Measurements from ENCODE around the gene SH3PXD2B. TPM values are rescaled to one million over a fixed set of nuclear protein-coding genes. Genes with fewer than 3 reads are reported as not detected.

Gene SH3PXD2B
- total and polyA plus RNA-seq, 2 of the 4 experiments (the other 2 are of a cell fraction): 8.2 to 14.4 TPM

DNA sequence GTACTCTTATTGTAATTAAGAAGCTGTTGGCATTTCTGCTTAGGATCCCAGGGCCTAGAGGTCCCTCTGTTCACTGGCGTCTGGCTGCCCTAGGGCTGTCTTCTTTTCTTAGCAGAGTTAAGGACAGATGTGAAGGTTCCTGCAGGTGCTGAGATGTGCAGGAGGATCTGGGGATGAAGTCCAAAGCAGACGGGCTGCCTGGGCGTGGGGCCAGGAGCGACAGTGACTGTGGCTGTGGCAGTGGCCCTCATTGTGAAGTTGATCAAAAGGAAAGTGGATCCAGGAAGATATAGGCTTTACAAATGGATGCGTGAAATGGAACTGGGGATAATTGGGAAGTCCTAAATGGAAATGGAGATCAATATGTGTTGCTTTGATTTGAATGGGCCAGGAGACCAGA is 19.1 kb upstream of the SH3PXD2B start:
- POLR2A ChIA-PET (ENCODE audit: unreplicated experiment): no interaction called here
- H3K4me3 ChIP-seq (ENCODE audit: insufficient read depth, low read depth, low read length): no peak overlapping the region

More for the DNA sequence above, 19.1 kb upstream of the SH3PXD2B start:
- Histone ChIP-seq H2AK9ac (replicated peaks; ENCODE audit: low read depth, low read length, poor library complexity) (no peak overlapping the region), H3K4me2 (ENCODE audit: low read depth, low read length) (no peak overlapping the region), H3K56ac (ENCODE audit: extremely low read depth, insufficient read depth, low read length) (no peak overlapping the region), H2BK15ac (ENCODE audit: low read depth, low read length) (no peak overlapping the region), H3K27me3 (ENCODE audit: control insufficient read depth, insufficient read depth, low read length) (peaks cover 28% of the 10 kb centered on the region), H2BK120ac (ENCODE audit: low read depth, low read length) (no peak overlapping the region), H2BK5ac (ENCODE audit: low read depth, low read length, poor library complexity, severe bottlenecking) (no peak overlapping the region), H4K91ac (ENCODE audit: insufficient read depth, low read depth, low read length) (no peak overlapping the region), H3K4me1 (ENCODE audit: control insufficient read depth, insufficient read depth, low read length) (no peaks in the 10 kb centered on the region), H4K20me1 (ENCODE audit: insufficient read depth, low read length) (no peaks in the 10 kb centered on the region), H3K9me1 (ENCODE audit: insufficient read depth, low read length) (no peaks in the 10 kb centered on the region), H3K18ac (ENCODE audit: low read depth, low read length) (no peak overlapping the region), H2BK20ac (ENCODE audit: low read depth, low read length) (no peak overlapping the region), H3K23ac (ENCODE audit: low read depth, low read length) (no peak overlapping the region), H3K9me3 (ENCODE audit: control insufficient read depth, insufficient read depth, low read length) (no peaks in the 10 kb centered on the region), H3K4ac (ENCODE audit: low read depth, low read length) (no peak overlapping the region), H2AFZ (replicated peaks; ENCODE audit: low read length, poor library complexity) (no peak overlapping the region), H3K36me3 (ENCODE audit: control insufficient read depth, insufficient read depth, low read length) (no peaks in the 10 kb centered on the region), H3K79me1 (ENCODE audit: low read depth in 1 of 2, low read length in 2 of 2) (no peaks in the 10 kb centered on the region), H3K27ac (ENCODE audit: insufficient read depth, low read length) (no peak overlapping the region), H4K5ac (ENCODE audit: low read depth, low read length) (no peak overlapping the region), H4K8ac (ENCODE audit: low read depth in 2 of 2, low read length in 2 of 2) (no peak overlapping the region), H3K14ac (replicated peaks; ENCODE audit: low read depth, low read length) (no peak overlapping the region), H3K9ac (ENCODE audit: low read depth, low read length) (no peak overlapping the region), H2AK5ac (ENCODE audit: low read depth, low read length) (no peak overlapping the region)
- no TSS peak for BruUV-seq (replicated peaks)
- intact Hi-C loops (cut with micrococcal nuclease) (loop anchor here (10.0 kb wide), 1 partner anchor 471 kb away; no protein-coding TSS in a partner anchor), in situ Hi-C loops (cut with MboI; ENCODE audit: low sequenced_read_pairs) (loop anchor here (10.0 kb wide), 1 partner anchor 471 kb away; no protein-coding TSS in a partner anchor), dilution Hi-C loops (cut with HindIII; ENCODE audit: low sequenced_read_pairs, unreplicated experiment) (no loop called here)
- DNase-seq: no peak
- no CpG with 5 or more reads among the region's 5 CpGs for WGBS, 2 experiments (ENCODE audit: extremely low coverage in 2 of 2, insufficient read length in 1 of 2)
- TF ChIP-seq CHD1 (IDR thresholded peaks at IDR 0.05; ENCODE audit: low read depth, low read length): no peak
- no peak for TF ChIP-seq MXI1 (IDR thresholded peaks at IDR 0.05; ENCODE audit: borderline replicate concordance, low read depth, low read length)
- TF ChIP-seq MAFK (IDR thresholded peaks at IDR 0.05; ENCODE audit: low read depth, low read length): no peak
- TF ChIP-seq RAD21 (IDR thresholded peaks at IDR 0.05; ENCODE audit: low read length): no peak
- TF ChIP-seq FOS (IDR thresholded peaks at IDR 0.05; ENCODE audit: low read depth, low read length): no peak
- no peak for TF ChIP-seq MAZ (IDR thresholded peaks at IDR 0.05; ENCODE audit: borderline replicate concordance, low read depth, low read length)
- TF ChIP-seq CEBPB (IDR thresholded peaks at IDR 0.05; ENCODE audit: low read depth, low read length): no peak
- no peak for TF ChIP-seq RFX5 (IDR thresholded peaks at IDR 0.05; ENCODE audit: low read depth, low read length)
- TF ChIP-seq RCOR1 (IDR thresholded peaks at IDR 0.05; ENCODE audit: insufficient replicate concordance, low read length): no peak
- TF ChIP-seq, protein P1, sequence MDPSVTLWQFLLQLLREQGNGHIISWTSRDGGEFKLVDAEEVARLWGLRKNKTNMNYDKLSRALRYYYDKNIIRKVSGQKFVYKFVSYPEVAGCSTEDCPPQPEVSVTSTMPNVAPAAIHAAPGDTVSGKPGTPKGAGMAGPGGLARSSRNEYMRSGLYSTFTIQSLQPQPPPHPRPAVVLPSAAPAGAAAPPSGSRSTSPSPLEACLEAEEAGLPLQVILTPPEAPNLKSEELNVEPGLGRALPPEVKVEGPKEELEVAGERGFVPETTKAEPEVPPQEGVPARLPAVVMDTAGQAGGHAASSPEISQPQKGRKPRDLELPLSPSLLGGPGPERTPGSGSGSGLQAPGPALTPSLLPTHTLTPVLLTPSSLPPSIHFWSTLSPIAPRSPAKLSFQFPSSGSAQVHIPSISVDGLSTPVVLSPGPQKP (IDR thresholded peaks at IDR 0.05; ENCODE audit: borderline replicate concordance, low read depth, low read length): no peak
- no peak for TF ChIP-seq SMC3 (IDR thresholded peaks at IDR 0.05; ENCODE audit: low read depth, low read length)
- no peak for TF ChIP-seq NFE2L2 (IDR thresholded peaks at IDR 0.05; ENCODE audit: low read depth, low read length)
- no peak for TF ChIP-seq POLR2A (IDR thresholded peaks at IDR 0.05; ENCODE audit: low read depth, low read length)
- no peak for TF ChIP-seq BHLHE40 (IDR thresholded peaks at IDR 0.05; ENCODE audit: low read depth, low read length)
- TF ChIP-seq, protein P2, sequence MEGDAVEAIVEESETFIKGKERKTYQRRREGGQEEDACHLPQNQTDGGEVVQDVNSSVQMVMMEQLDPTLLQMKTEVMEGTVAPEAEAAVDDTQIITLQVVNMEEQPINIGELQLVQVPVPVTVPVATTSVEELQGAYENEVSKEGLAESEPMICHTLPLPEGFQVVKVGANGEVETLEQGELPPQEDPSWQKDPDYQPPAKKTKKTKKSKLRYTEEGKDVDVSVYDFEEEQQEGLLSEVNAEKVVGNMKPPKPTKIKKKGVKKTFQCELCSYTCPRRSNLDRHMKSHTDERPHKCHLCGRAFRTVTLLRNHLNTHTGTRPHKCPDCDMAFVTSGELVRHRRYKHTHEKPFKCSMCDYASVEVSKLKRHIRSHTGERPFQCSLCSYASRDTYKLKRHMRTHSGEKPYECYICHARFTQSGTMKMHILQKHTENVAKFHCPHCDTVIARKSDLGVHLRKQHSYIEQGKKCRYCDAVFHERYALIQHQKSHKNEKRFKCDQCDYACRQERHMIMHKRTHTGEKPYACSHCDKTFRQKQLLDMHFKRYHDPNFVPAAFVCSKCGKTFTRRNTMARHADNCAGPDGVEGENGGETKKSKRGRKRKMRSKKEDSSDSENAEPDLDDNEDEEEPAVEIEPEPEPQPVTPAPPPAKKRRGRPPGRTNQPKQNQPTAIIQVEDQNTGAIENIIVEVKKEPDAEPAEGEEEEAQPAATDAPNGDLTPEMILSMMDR (conservative IDR thresholded peaks at IDR 0.05; ENCODE audit: low read depth, low read length): no peak
- TF ChIP-seq USF2 (IDR thresholded peaks at IDR 0.05; ENCODE audit: low read depth, low read length): no peak
- ATAC-seq (ENCODE audit: low read depth): no peak
- CTCF ChIA-PET: interaction anchor here (1.0 kb wide), 1 partner anchor 241 kb away, joined by 3 read pairs; no protein-coding TSS in a partner anchor

Measured in IMR-90 (cell line).